Astrocyte of the spinal cord (primary cell): Measurements from ENCODE around the gene KIZ.

ENCODE experiments used
- DNase-seq: peaks from one replicate; pipeline ENCODE4 v3.0.0; 2011; ENCODE audit warnings: low read depth, low spot score
- H3K4me3 ChIP-seq: 2 replicates; pipeline ENCODE4 v1.5.1; 2011; ENCODE audit warnings: low read depth, mild to moderate bottlenecking, low read length, moderate library complexity
- in situ Hi-C: cut with HindIII; loops from 2 replicates; pipeline ENCODE4 v1.10.0; 2017; ENCODE audit warnings: low sequenced_read_pairs
- TF ChIP-seq, protein P1 (sequence below): IDR thresholded peaks from 2 replicates; pipeline ENCODE4 v1.5.1; 2012; ENCODE audit warnings: low read depth, mild to moderate bottlenecking, low read length, inconsistent platforms

KIZ gene

DNA sequence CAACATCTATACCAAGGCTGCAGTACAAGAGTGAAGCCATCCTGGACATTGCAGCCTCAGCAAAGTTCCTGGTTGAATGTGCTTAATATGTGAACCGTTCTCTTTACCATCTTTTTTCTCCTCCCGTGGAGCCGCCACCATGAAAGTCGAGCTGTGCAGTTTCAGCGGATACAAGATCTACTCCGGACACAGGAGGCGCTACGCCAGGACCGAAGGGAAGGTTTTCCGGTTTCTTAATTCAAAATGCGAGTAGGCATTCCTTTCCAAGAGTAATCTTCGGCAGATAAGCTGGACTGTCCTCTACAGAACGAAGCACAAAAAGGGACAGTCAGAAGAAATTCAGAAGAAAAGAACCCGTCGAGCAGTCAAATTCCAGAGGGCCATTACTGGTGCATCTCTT lies 11.3 kb upstream of the KIZ start:
- no peak overlapping the region for H3K4me3 ChIP-seq
- DNase-seq = no peak
- TF ChIP-seq, protein P1, sequence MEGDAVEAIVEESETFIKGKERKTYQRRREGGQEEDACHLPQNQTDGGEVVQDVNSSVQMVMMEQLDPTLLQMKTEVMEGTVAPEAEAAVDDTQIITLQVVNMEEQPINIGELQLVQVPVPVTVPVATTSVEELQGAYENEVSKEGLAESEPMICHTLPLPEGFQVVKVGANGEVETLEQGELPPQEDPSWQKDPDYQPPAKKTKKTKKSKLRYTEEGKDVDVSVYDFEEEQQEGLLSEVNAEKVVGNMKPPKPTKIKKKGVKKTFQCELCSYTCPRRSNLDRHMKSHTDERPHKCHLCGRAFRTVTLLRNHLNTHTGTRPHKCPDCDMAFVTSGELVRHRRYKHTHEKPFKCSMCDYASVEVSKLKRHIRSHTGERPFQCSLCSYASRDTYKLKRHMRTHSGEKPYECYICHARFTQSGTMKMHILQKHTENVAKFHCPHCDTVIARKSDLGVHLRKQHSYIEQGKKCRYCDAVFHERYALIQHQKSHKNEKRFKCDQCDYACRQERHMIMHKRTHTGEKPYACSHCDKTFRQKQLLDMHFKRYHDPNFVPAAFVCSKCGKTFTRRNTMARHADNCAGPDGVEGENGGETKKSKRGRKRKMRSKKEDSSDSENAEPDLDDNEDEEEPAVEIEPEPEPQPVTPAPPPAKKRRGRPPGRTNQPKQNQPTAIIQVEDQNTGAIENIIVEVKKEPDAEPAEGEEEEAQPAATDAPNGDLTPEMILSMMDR = no peak
- in situ Hi-C loops = no loop called here

- in situ Hi-C loops = no loop called here
- TF ChIP-seq, protein P1 = no peak
- no peak for DNase-seq
- H3K4me3 ChIP-seq = no peak overlapping the region
These were observed 8.4 kb upstream of the KIZ start for GRCh38 chr20:21117521-21117920.

DNA sequence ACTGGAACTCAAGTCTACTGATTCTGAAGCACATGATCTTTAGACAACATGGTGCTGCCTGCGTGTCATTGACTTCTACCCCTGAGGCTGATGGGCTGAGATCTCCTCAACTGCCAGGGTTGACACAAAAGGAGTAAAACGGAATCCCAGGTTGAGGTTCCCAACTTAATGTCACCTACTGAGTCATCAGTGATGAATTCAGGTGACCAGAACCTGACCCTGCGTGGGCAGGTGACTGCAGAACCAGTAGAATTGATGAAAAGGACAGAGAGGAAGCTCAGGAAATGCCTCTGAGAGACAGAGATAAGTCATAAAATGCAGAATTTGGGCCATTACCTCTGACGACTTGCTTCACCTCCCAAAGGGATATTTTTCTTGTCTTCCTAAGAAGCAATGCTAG lies 7.7 kb upstream of the KIZ start:
- no peak for DNase-seq
- H3K4me3 ChIP-seq = no peak overlapping the region
- TF ChIP-seq, protein P1 = no peak
- in situ Hi-C loops = no loop called here

DNA sequence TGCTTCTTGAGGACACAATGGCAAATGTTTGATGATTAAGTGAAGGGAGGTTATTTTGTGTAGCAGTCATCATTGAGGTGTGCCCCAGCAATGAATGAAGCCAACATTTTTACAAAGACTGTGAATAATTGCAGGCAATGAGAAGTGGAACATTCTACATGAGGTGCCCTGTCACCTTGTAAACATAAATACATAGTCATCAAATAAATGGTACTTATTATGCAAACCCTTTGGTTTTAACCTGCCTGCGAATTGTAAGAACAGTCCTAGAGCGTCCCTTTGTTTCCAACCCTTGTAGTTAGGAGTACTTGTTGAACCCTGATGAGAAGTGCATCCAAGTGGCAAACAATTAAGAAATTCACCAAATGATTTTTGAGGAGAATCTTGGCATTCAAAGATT lies 7.1 kb upstream of the KIZ start:
- no peak for DNase-seq
- TF ChIP-seq, protein P1 = no peak
- no peak overlapping the region for H3K4me3 ChIP-seq
- in situ Hi-C loops = no loop called here

- TF ChIP-seq, protein P1 = no peak
- no peak for DNase-seq
- in situ Hi-C loops = no loop called here
- H3K4me3 ChIP-seq = no peak overlapping the region
These were observed 1.7 kb upstream of the KIZ start for GRCh38 chr20:21124190-21124589.

DNA sequence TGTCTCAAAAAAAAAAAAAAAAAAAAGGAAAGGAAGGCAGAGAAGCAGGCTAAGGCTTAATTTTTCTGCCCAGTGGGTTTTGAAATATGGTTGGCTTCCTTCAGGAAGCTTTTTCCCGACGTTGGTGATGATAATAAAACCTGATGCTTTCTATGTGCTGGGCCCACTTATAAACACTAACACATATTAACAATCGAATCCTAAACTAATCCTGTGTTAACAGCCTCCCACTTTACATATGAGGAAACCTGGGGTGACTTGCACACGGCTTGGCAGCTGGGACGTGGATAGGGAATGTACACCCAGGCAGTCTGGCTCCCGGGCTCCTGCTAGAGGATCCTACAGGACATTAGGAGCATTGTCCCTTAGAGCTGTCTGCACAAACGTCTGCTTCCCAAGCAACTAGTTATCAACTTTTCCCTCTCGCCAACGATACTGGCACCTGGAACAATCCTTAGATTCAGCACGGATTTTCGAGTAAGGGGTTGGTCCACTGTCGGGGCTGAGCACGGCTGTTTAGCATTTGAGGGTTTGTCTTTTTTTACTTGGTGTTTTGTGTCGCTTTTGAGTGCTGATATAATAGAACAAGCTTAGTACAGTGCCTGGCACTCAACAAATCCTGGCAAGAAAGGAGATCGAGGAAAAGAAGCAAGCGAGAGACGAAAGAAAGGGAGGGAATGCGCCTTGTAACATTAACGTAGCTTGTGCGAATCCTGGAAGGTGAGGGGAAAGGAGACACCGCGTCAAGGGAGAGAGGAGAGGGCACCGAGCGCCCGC lies 622 bp upstream of the KIZ start:
- H3K4me3 ChIP-seq = peak overlapping the region; percentile 51
- TF ChIP-seq, protein P1 = no peak

More for the DNA sequence above, 622 bp upstream of the KIZ start:
- DNase-seq = no peak
- in situ Hi-C loops = no loop called here
